ENCODE data around the gene BAIAP2L2.
A peak's percentile ranks its signal among the peaks of the same experiment; 100 is the strongest.
"Not testable (repeated sequence)": the region's sequence is repeated elsewhere in the genome, so short reads cannot be mapped to it uniquely, and the experiment has no call there.

Gene BAIAP2L2

GRCh38 chr22:38117556-38117955, 7.1 kb upstream of the BAIAP2L2 start:
- H3K9me3 Mint-ChIP-seq, H3K27ac Mint-ChIP-seq, H3K36me3 Mint-ChIP-seq, H3K4me1 Mint-ChIP-seq, H3K4me3 Mint-ChIP-seq, H3K27me3 Mint-ChIP-seq: not testable (repeated sequence)

GRCh38 chr22:38115423-38116205, 5.1 kb upstream of the BAIAP2L2 start:
- Mint-ChIP-seq H3K4me1 (peaks cover 4% of the 10 kb centered on the region), H3K27ac (no peak overlapping the region), H3K36me3 (peaks cover 2% of the 10 kb centered on the region), H3K9me3 (no peaks in the 10 kb centered on the region), H3K27me3 (no peaks in the 10 kb centered on the region), H3K4me3 (no peak overlapping the region)

- H3K9me3 Mint-ChIP-seq: no peaks in the 10 kb centered on the region
- H3K27ac Mint-ChIP-seq: no peak overlapping the region
- H3K27me3 Mint-ChIP-seq: no peaks in the 10 kb centered on the region
- peaks cover 2% of the 10 kb centered on the region for H3K36me3 Mint-ChIP-seq
- H3K4me1 Mint-ChIP-seq: peaks cover 4% of the 10 kb centered on the region
- no peak overlapping the region for H3K4me3 Mint-ChIP-seq
Observed at GRCh38 chr22:38114484-38115398, 4.3 kb upstream of the BAIAP2L2 start.

- Mint-ChIP-seq H3K27me3 (no peaks in the 10 kb centered on the region), H3K36me3 (peaks cover 6% of the 10 kb centered on the region), H3K4me3 (no peak overlapping the region), H3K27ac (no peak overlapping the region), H3K4me1 (peaks cover 4% of the 10 kb centered on the region), H3K9me3 (no peaks in the 10 kb centered on the region)
Observed at GRCh38 chr22:38112381-38112780, 1.9 kb upstream of the BAIAP2L2 start.

GRCh38 chr22:38111925-38112355, 1.5 kb upstream of the BAIAP2L2 start:
- Mint-ChIP-seq H3K27me3 (no peaks in the 10 kb centered on the region), H3K4me1 (peaks cover 4% of the 10 kb centered on the region), H3K9me3 (no peaks in the 10 kb centered on the region), H3K36me3 (peaks cover 6% of the 10 kb centered on the region), H3K27ac (no peak overlapping the region), H3K4me3 (no peak overlapping the region)

- H3K4me3 Mint-ChIP-seq: no peak overlapping the region
- H3K27me3 Mint-ChIP-seq: no peaks in the 10 kb centered on the region
- H3K9me3 Mint-ChIP-seq: no peaks in the 10 kb centered on the region
- peaks cover 4% of the 10 kb centered on the region for H3K4me1 Mint-ChIP-seq
- H3K36me3 Mint-ChIP-seq: peaks cover 6% of the 10 kb centered on the region
- H3K27ac Mint-ChIP-seq: no peak overlapping the region
Observed at GRCh38 chr22:38110863-38111852, 674 bp upstream of the BAIAP2L2 start.

GRCh38 chr22:38109371-38110001, 998 bp downstream of the BAIAP2L2 start:
- H3K4me3 Mint-ChIP-seq: no peak overlapping the region
- peaks cover 3% of the 10 kb centered on the region for H3K4me1 Mint-ChIP-seq
- peak overlapping the region; percentile 83 for H3K27ac Mint-ChIP-seq
- H3K36me3 Mint-ChIP-seq: peaks cover 6% of the 10 kb centered on the region
- no peaks in the 10 kb centered on the region for H3K27me3 Mint-ChIP-seq
- no peaks in the 10 kb centered on the region for H3K9me3 Mint-ChIP-seq

GRCh38 chr22:38108561-38109319, 1.7 kb downstream of the BAIAP2L2 start:
- H3K4me1 Mint-ChIP-seq: no peaks in the 10 kb centered on the region
- no peaks in the 10 kb centered on the region for H3K9me3 Mint-ChIP-seq
- no peak overlapping the region for H3K27ac Mint-ChIP-seq
- no peak overlapping the region for H3K4me3 Mint-ChIP-seq
- H3K36me3 Mint-ChIP-seq: peaks cover 8% of the 10 kb centered on the region
- H3K27me3 Mint-ChIP-seq: no peaks in the 10 kb centered on the region

- no peak overlapping the region for H3K4me3 Mint-ChIP-seq
- peaks cover 8% of the 10 kb centered on the region for H3K36me3 Mint-ChIP-seq
- no peak overlapping the region for H3K27ac Mint-ChIP-seq
- H3K4me1 Mint-ChIP-seq: peaks cover 3% of the 10 kb centered on the region
- no peaks in the 10 kb centered on the region for H3K9me3 Mint-ChIP-seq
- no peaks in the 10 kb centered on the region for H3K27me3 Mint-ChIP-seq
Observed at GRCh38 chr22:38107692-38108515, 2.6 kb downstream of the BAIAP2L2 start.

- H3K9me3 Mint-ChIP-seq: no peaks in the 10 kb centered on the region
- H3K27me3 Mint-ChIP-seq: no peaks in the 10 kb centered on the region
- H3K4me1 Mint-ChIP-seq: peaks cover 3% of the 10 kb centered on the region
- H3K4me3 Mint-ChIP-seq: no peak overlapping the region
- H3K36me3 Mint-ChIP-seq: peaks cover 6% of the 10 kb centered on the region
- H3K27ac Mint-ChIP-seq: no peak overlapping the region
Observed at GRCh38 chr22:38106814-38107578, 3.5 kb downstream of the BAIAP2L2 start.

- Mint-ChIP-seq H3K4me3 (peak overlapping the region; percentile 1), H3K36me3 (peaks cover 6% of the 10 kb centered on the region), H3K4me1 (peaks cover 3% of the 10 kb centered on the region), H3K27me3 (no peaks in the 10 kb centered on the region), H3K9me3 (no peaks in the 10 kb centered on the region), H3K27ac (no peak overlapping the region)
Observed at GRCh38 chr22:38104084-38104483, 6.4 kb downstream of the BAIAP2L2 start.

GRCh38 chr22:38103641-38104040, 6.8 kb downstream of the BAIAP2L2 start:
- Mint-ChIP-seq H3K9me3 (no peaks in the 10 kb centered on the region), H3K27ac (no peak overlapping the region), H3K36me3 (peaks cover 5% of the 10 kb centered on the region), H3K27me3 (no peaks in the 10 kb centered on the region), H3K4me3 (no peak overlapping the region), H3K4me1 (peaks cover 3% of the 10 kb centered on the region)

All from activated naive CD4-positive, alpha-beta T cell treated with anti-CD3 and anti-CD28 coated beads, Interleukin-2, amount 50 U/mL, for 24 hours (primary cell).